NCI-H2227 treated with DMSO at 0.1 percent for 48 hours (cell line): Measurements from ENCODE around the gene ANKS1B.
"Not testable (repeated sequence)": the region's sequence is repeated elsewhere in the genome, so short reads cannot be mapped to it uniquely, and the experiment has no call there.

Experiments
- DNase-seq: peaks from one replicate; lab custom pipeline; 2025; lab: John Stamatoyannopoulos, UW

The ANKS1B gene

GRCh38 chr12:99577125-99577524 is 407.6 kb downstream of the ANKS1B start:
- not testable (repeated sequence) for DNase-seq

DNA sequence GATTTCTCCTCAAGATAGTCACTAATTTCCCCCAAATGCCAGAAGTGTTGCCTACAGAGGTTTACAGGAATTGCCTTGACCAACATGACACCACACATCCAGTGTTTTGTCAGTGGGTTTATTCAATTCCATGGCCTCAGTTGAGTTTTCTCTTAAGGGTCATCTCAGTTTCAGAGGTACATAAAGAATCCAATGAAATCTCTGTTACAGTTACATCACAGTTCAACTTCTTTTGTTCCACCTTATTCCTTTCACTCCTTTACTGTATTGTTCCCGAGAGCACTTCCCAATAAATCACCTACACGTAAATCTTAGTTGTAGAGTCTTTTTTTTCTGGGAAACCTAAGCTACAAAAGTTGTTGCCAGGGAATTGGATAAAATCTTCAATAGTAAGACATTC is 410.8 kb downstream of the ANKS1B start:
- no peak for DNase-seq

GRCh38 chr12:99567072-99567471 is 417.7 kb downstream of the ANKS1B start:
- DNase-seq = no peak

DNA sequence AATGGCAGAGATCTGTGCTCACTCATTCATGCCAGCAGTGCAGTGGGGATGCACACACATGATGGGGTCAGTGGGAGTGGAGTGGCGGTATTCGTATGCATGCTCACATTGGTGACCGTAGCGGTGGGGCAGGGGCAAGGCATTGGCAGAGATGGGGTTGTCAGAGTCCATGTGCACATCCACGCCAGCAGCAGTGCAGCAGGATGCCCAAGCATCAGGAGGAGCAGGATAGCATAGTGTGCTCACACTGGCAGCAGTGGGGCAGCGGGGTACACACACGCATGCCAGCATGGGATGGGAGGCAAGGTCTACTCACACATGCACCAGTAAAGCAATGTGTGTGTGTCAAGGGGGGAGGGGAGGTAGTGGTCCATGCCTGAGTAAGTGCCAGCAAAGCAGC is 426.6 kb downstream of the ANKS1B start:
- DNase-seq = no peak

DNA sequence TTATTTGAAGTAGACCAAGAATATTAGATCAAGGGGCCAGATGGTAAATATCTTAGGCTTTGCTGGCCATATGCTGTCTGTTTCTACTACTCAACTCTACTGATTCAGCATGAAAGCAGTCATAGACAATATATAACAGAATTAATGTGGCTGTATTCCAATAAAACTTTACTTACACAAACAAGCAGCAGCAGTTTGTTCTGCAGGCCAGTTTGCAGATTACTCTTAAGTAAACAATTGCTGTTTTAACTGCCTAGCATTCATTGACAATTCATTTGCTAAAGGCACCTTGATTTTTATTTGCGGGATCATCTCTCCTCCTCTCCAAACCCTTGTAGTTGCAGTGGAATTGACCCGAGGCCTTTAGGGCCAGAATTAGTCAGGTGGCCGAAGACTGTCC is 431.3 kb downstream of the ANKS1B start:
- no peak for DNase-seq

DNA sequence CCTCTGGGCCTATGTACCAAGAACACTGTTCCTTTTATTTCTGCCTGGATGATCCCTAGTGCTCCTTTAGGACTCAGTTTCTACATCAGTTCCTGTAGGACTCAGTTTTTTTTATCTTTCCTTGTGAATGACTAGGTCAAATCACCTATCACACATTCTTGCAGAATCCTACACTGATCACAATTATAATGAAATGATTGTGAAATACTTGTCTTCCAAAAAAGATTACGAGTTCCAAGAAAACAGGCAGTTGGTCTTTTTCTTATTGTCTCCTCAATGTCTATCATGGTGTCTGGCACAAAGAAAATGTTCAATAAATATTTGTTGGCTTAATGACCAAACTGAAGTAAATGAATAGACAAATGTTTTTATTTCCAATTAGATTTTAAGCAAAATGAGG is 432.7 kb downstream of the ANKS1B start:
- DNase-seq = no peak

DNA sequence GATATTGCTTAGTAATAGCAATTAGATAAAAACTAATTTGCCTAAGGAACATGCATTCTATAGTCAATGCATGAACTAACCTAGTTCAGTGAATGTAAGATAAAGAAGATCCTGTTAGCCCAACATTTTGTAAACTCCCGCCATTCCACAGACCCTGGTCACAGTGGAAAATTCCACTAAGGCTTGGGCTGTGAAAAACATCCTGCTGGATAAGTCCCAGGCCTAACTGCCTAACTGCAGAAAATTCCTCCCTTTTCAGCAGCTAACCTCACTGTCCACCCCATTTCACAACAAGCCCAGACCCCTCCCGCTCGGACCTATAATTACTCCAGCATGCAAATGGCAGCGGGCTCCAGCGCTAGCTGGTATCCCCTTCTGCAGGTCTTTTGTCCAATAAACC is 435.1 kb downstream of the ANKS1B start:
- DNase-seq = no peak

DNA sequence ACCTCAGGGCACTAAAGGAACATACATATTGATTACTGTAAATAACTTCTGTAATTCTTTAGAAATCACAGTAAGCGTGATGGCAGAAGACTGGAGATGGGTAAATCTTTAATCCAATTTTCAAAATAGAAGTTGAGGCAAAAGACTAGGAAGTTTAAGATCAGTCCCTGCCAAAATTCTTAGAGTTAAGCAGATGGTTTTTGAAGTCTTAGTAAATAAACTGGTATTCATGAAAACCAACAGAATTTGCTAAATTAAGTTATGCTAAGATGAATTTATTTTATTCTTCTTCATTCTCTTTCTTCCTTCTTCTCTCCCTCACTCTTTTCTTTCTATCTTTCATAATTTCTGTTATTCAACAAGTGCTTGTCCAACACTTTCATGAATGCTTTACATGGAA is 435.5 kb downstream of the ANKS1B start:
- DNase-seq = no peak

DNA sequence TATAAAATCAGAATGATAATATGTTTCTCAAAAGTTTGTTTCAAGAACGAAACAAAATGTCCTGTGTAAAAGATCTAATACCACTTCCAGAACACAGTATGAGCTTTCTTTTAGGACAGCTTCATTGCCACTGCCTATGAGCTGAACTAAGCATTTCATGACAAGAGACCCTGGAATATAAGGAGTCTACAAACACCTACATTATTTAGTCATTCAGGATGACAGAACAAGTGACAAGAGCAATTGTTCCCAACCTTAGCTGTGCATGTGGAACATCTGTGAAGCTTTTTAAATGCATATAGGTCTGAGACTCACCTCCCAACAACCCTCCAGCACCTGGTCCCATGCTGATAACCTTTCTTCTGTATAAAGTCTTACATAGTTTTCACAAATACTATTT is 440.3 kb downstream of the ANKS1B start:
- DNase-seq = no peak

DNA sequence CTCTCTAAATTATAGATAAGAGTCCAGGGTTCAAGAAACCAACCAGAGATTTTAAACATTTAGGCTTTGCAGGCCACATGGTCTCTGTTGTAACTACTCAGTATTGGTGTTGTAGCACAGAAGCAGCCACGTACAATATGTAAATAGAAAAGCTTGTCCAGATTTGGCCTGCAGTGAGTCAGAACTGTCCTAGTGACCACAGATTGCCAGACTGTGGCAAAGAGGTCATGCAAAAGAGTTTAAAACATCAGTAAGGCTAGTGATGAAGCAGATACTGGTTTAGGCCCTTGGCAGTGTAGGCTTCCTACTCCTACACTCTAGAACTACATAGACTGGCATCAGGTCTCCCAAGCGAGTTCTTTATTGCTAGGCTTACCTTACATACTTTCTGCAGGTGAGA is 454.8 kb downstream of the ANKS1B start:
- no peak for DNase-seq

GRCh38 chr12:99528478-99528877 is 456.3 kb downstream of the ANKS1B start:
- DNase-seq = no peak

- no peak for DNase-seq
Measured at GRCh38 chr12:99523853-99524252, 460.9 kb downstream of the ANKS1B start.

GRCh38 chr12:99522456-99522855 is 462.3 kb downstream of the ANKS1B start:
- DNase-seq = no peak

GRCh38 chr12:99521664-99522063 is 463.1 kb downstream of the ANKS1B start:
- DNase-seq = no peak

DNA sequence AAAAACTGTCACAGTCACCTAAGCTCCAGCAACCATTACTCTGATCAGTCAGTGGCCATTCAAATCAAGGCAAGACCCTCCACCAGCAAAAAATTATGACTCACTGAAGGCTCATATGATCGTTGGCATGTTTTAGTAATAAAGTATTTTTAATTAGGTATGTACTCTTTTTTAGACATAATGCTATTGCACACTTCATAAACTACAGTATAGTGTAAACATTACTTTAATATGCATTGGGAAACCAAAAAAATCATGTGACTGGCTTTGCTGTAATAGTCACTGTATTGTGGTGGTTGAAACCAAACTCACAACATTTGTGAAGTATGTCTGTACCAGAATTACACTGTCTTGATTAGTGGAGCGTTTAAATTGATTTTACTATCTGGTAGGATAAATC is 471.7 kb downstream of the ANKS1B start:
- no peak for DNase-seq

GRCh38 chr12:99505805-99506204 is 478.9 kb downstream of the ANKS1B start:
- no peak for DNase-seq

DNA sequence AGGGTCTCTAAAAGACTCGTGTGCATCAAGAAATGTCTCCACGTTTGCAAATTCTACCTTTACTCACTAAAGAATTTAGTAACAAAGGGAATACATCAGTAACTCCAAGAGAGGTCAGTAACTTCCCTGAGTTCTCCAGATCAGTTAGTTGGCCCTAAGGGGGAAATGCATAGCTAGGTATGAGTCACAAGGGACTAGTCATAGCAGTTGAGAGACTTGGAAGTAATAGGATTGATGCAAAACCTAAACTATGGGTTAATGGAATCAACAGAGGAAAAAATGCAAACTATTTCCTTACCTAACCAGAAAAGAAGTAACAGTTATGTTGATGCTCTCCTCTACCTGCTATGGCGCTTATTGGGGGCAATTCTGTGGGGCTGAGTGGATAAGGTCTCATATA is 486.0 kb downstream of the ANKS1B start:
- DNase-seq = no peak

DNA sequence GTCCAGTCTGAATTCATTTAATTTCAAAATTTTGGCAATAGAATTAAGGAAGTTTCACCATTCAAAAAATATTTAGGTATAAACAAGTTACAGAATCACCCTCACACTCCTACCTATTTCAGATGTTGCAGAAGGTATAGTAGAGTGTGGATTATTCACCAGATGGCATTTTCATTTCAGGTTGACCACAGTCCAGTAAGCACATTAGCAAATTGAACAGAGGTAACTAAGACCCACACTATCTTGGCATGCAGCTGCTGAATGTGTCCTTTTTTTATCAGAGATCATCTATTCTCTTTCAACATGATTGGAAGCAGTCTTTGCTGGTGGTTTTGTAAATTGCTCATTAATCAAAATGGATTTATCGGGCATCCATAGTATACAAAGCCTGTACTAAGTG is 488.9 kb downstream of the ANKS1B start:
- no peak for DNase-seq

DNA sequence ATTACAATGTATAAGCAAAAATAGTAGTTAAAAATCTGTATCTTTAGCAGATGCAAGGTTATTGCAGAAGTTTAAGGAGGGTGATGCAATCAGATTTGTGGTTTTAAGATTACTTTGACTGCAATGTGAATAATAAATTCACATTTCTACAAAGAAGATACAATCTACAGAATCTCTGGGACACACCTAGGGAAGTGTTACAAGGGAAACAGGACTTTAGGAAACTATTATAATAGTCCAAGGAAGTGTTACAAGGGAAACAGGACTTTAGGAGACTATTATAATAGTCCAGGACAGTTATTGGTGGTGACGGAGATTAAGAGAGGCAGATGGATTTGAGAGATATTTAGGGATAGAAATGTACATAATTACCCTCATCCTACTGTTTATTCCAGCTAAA is 491.5 kb downstream of the ANKS1B start:
- DNase-seq = no peak

DNA sequence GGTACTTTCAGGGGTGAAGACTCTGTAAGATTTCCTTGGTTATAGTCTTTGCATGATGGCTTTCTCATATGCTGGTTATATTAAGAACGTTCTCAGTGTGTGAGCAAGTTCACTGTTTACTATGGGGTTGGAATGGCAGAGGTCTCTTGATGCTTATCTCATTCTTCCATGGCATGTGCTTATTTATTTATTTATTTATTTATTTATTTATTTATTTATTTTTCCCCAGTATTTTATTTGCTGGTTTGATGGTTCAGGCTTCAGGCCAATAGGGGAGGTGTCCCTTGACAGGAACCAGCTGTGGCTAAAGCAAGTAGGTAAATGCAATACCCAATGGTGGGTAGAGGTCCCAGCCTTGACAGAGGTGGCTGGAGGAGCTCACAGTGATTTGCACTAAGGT is 498.5 kb downstream of the ANKS1B start:
- no peak for DNase-seq

DNA sequence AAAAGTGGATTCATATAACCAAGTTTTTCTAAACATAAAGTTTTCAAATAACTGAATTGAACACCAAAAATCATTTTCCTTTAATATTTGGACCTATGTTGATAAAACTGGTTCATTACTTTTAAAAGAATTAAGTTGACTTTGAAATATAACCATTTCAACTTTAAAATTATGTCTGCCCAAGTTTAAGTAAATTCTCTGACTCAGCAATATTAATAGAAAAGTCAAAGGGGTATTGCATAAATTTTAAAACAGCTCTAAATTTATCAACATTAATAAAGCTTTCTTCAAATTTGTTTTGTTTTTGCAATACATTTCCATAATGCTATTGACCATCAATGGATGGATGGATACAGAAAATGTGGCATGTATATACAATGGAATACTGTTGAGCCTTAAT is 505.6 kb downstream of the ANKS1B start:
- DNase-seq = no peak

DNA sequence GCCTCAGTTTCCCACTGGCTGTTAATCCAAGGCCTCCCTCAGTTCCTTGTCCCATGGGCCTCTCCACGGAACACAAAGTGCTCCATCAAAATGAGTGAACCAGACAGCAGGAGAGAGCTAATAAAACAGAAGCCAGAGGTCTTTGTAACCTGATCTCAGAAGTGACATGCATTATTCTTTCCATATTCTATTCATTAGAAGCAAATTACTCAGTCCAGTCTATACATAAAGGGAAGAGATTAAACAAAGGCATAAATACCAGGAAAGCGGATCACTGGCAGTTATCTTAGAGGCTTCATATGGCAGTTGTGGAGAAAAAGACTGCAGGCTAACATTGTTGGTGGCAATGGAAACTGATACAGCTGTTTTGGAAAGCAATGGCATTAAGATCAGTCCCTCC is 507.8 kb downstream of the ANKS1B start:
- no peak for DNase-seq

DNA sequence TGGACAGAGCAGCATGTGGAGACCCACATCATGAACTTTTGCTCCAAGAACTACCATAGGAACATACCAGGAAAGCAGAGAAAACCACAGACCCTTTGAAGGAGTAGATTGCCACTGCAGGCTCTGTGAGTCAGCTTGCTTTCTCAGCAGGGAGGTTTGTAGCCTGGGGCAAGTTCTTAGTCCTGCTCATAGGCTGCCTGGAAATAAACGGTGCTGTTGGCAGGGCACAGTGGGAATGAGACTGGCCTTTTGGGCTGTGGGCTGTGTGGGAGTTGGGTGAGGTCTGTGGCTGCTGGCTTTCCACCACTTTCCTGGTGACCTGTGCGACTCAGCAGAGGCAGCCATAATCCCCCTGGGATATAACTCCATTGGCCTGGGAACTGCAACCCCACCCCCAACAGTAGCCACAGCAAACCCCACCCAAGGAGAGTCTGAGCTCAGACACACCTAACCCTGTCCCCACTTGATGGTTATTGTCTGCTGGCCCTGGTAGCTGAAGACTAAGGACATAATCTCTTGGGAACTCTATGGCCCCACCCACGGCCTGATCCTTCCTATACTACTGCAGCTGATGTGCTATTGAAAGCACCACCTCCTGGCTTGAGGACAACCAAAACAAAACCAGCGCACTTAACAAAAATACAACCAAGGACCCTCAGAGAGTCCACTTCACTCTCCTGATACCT is 529.2 kb downstream of the ANKS1B start:
- no peak for DNase-seq

GRCh38 chr12:99454539-99455172 is 530.1 kb downstream of the ANKS1B start:
- no peak for DNase-seq
